Cardiac muscle cell (in vitro differentiated cells and primary cell): ENCODE data around the gene KMT2C. TPM values are rescaled to one million over a fixed set of nuclear protein-coding genes. Genes with fewer than 3 reads are reported as not detected.

Source experiments
- DNase-seq, 2 donors: peaks; one replicate each; pipeline versions ENCODE4 v3.0.0 to v3.0.0-alpha.2; 2010 to 2017; ENCODE audit warnings: low read depth in 1 of 2, low spot score in 1 of 2
- H3K27ac ChIP-seq: fragments of 200-600 bp; sonication (generic); 2 replicates; pipeline ENCODE4 v1.5.1; 2016
- H3K27me3 ChIP-seq: fragments of 200-600 bp; sonication (generic); 2 replicates; pipeline ENCODE4 v1.6.0; 2016; ENCODE audit warnings: control low read depth
- H3K36me3 ChIP-seq: fragments of 200-600 bp; sonication (generic); 2 replicates; pipeline ENCODE4 v1.5.1; 2016; ENCODE audit warnings: control low read depth
- H3K4me1 ChIP-seq: fragments of 200-600 bp; sonication (generic); 2 replicates; pipeline ENCODE4 v1.8.1; 2017; ENCODE audit warnings: low read depth, mild to moderate bottlenecking, mixed run types
- H3K4me3 ChIP-seq: fragments of 200-600 bp; sonication (generic); 2 replicates; pipeline ENCODE4 v1.5.1; 2016; ENCODE audit warnings: mild to moderate bottlenecking
- H3K9me3 ChIP-seq: fragments of 200-600 bp; sonication (generic); 2 replicates; pipeline ENCODE4 v1.5.1; 2017; ENCODE audit warnings: low read depth, mild to moderate bottlenecking, control low read depth
- CTCF ChIP-seq: IDR thresholded peaks from 2 replicates; pipeline ENCODE4 v1.5.1; 2012; ENCODE audit warnings: low read depth, mild to moderate bottlenecking, low read length
- polyA plus RNA-seq: library from polyadenylated mRNA; unstranded; fragments of >200 nt; fragmentation: Nextera tagmentation; extraction: Ambion mirVana; gene quantifications from 2 replicates; pipeline ENCODE4 v1.2.1, GENCODE V29; 2016
- total RNA-seq: library from RNA; depleted of rRNA; stranded (reverse); fragments of >200 nt; gene quantifications from 2 replicates; pipeline ENCODE4 v1.2.3, GENCODE V29; 2016

KMT2C gene
- total and polyA plus RNA-seq, 2 experiments from 2014 or later, result 22.8 to 37.3 TPM

- no peak for DNase-seq
- peaks cover 6% of the 10 kb centered on the region for H3K4me1 ChIP-seq
- no peaks in the 10 kb centered on the region for H3K9me3 ChIP-seq
- H3K27ac ChIP-seq, result no peak overlapping the region
- no peaks in the 10 kb centered on the region for H3K27me3 ChIP-seq
- H3K4me3 ChIP-seq, result no peak overlapping the region
- H3K36me3 ChIP-seq, result peaks cover 31% of the 10 kb centered on the region
- TF ChIP-seq CTCF, result no peak
These were observed 302.0 kb downstream of the KMT2C start for GRCh38 chr7:152133804-152134203.

GRCh38 chr7:152132812-152133211 lies 303.0 kb downstream of the KMT2C start:
- DNase-seq, result no peak
- no peaks in the 10 kb centered on the region for H3K9me3 ChIP-seq
- no peaks in the 10 kb centered on the region for H3K27me3 ChIP-seq
- TF ChIP-seq CTCF, result no peak
- H3K36me3 ChIP-seq, result peaks cover 21% of the 10 kb centered on the region
- no peak overlapping the region for H3K4me3 ChIP-seq
- H3K27ac ChIP-seq, result peak overlapping the region; percentile 22
- peaks cover 6% of the 10 kb centered on the region for H3K4me1 ChIP-seq

GRCh38 chr7:152131981-152132494 lies 303.8 kb downstream of the KMT2C start:
- H3K27ac ChIP-seq, result no peak overlapping the region
- H3K36me3 ChIP-seq, result peaks cover 15% of the 10 kb centered on the region
- TF ChIP-seq CTCF, result no peak
- H3K4me1 ChIP-seq, result peaks cover 6% of the 10 kb centered on the region
- H3K27me3 ChIP-seq, result no peaks in the 10 kb centered on the region
- no peaks in the 10 kb centered on the region for H3K9me3 ChIP-seq
- H3K4me3 ChIP-seq, result no peak overlapping the region
- no peak for DNase-seq

DNA sequence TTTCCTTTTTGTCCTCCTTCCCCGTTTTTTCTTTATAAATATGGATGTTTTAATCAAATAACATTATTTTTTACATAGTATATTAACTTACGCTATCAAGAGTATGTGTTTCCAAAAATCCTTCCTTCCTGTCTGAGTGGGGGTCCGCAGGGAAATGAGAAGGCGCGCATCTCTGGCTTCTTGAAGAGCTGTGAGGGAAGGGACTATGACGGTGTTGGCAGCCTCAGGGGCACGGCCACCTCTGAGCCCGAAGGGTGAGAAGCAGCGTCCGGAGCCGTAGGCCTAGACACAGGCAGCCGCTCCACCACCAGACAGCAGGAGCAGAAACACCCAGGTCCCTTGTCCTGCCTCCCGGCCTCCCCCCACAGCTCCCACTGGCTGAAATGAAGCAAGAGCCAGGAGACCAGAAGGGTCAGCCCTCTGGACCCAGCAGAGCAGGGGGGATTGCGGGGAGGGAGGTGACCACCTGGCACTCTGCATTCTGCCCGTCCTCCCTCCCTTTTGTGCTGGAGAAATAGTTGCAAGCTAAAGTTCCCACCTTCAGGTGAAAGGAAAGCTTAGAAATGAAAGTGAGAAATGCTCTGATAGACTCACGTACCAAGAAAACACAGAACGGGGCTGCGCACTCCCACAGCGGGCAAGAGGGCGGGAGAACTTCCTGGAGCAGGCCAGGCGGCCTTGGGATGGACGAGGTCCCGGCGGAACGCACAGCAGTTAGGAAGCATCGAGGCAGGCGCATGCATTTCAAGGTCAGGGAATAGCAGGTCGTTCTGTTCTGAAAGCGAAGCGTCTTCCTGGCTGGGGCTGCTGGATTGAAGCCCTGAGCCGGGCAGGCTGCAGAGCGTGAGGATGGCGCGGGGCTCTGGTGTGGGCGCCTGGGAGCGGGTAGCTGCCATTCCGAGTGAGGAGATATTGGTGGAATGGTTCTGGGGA lies 304.9 kb downstream of the KMT2C start:
- Histone ChIP-seq H3K27me3 (no peaks in the 10 kb centered on the region), H3K4me1 (no peaks in the 10 kb centered on the region), H3K9me3 (no peaks in the 10 kb centered on the region), H3K36me3 (peaks cover 13% of the 10 kb centered on the region), H3K4me3 (no peak overlapping the region), H3K27ac (no peak overlapping the region)
- no peak for DNase-seq
- no peak for TF ChIP-seq CTCF

DNA sequence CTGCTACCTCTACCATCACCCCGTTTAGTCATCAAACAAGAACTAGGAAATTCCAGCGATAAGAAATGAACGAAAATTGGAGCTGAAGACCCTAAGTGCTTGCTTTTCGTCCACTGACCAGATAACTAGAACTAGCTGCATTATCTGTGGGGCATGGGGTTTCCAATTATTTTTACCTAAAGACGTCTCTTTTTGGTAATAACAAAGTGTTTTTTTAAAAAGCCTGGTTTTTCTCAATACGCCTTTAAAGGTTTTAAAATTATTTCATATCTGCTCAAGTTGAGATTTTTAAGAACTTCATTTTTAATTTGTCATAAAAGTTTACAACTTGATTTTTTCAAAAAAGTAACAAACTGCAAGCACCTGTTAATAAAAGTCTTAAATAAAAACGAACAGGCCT lies 306.1 kb downstream of the KMT2C start:
- no peak for TF ChIP-seq CTCF
- H3K4me3 ChIP-seq, result no peak overlapping the region
- H3K36me3 ChIP-seq, result peaks cover 16% of the 10 kb centered on the region
- no peaks in the 10 kb centered on the region for H3K27me3 ChIP-seq
- no peak for DNase-seq
- no peaks in the 10 kb centered on the region for H3K9me3 ChIP-seq
- no peak overlapping the region for H3K27ac ChIP-seq
- H3K4me1 ChIP-seq, result no peaks in the 10 kb centered on the region
